H9 (cell line): ENCODE measurements around the gene PEX10. TPM values are rescaled to one million over a fixed set of nuclear protein-coding genes. Genes with fewer than 3 reads are reported as not detected.

Experiments
- DNase-seq: peaks from one replicate; pipeline ENCODE4 v3.0.0-alpha.2; 2017
- H2AFZ ChIP-seq: one replicate; pipeline ENCODE4 v1.6.1; 2013; ENCODE audit warnings: mild to moderate bottlenecking, low read length, control low read depth, moderate library complexity
- H2AK5ac ChIP-seq: 2 replicates; pipeline ENCODE4 v1.6.1; 2013; ENCODE audit warnings: low read length, control low read depth, mixed read lengths; ENCODE audit not compliant: insufficient read length
- H2BK120ac ChIP-seq: one replicate; pipeline ENCODE4 v1.6.1; 2013; ENCODE audit warnings: low read depth, mild to moderate bottlenecking, low read length, control low read depth, inconsistent platforms; ENCODE audit not compliant: poor library complexity, severe bottlenecking
- H2BK12ac ChIP-seq: 2 replicates; pipeline ENCODE4 v1.6.1; 2013; ENCODE audit warnings: low read length, control low read depth, mixed read lengths, low read depth; ENCODE audit not compliant: insufficient read length
- H2BK15ac ChIP-seq: 2 replicates; pipeline ENCODE4 v1.6.1; 2013; ENCODE audit warnings: low read depth, low read length, control low read depth
- H2BK20ac ChIP-seq: one replicate; pipeline ENCODE4 v1.6.1; 2013; ENCODE audit warnings: low read depth, mild to moderate bottlenecking, low read length, control low read depth, inconsistent platforms; ENCODE audit not compliant: poor library complexity, severe bottlenecking
- H2BK5ac ChIP-seq: 2 replicates; pipeline ENCODE4 v1.6.1; 2013; ENCODE audit warnings: low read length, control low read depth, mixed read lengths; ENCODE audit not compliant: insufficient read length
- H3K14ac ChIP-seq: 2 replicates; pipeline ENCODE4 v1.6.1; 2013; ENCODE audit warnings: low read length, control low read depth; ENCODE audit not compliant: insufficient read depth
- H3K18ac ChIP-seq: 2 replicates; pipeline ENCODE4 v1.6.1; 2013; ENCODE audit warnings: low read depth, mild to moderate bottlenecking, mixed read lengths, low read length, control low read depth; ENCODE audit not compliant: insufficient read length
- H3K23ac ChIP-seq: 2 replicates; pipeline ENCODE4 v1.6.1; 2013; ENCODE audit warnings: low read length, control low read depth, mixed read lengths, low read depth; ENCODE audit not compliant: insufficient read length
- H3K23me2 ChIP-seq: 2 replicates; pipeline ENCODE4 v1.6.1; 2013; ENCODE audit warnings: low read depth, mild to moderate bottlenecking, mixed read lengths, low read length, control low read depth; ENCODE audit not compliant: insufficient read length, poor library complexity, severe bottlenecking
- H3K27ac ChIP-seq: 2 replicates; pipeline ENCODE4 v1.5.1; 2013; ENCODE audit warnings: low read length, control low read depth, mixed read lengths, low read depth; ENCODE audit not compliant: insufficient read length
- H3K27me3 ChIP-seq: 2 replicates; pipeline ENCODE4 v1.6.1; 2013; ENCODE audit warnings: low read length, control low read depth, inconsistent platforms; ENCODE audit not compliant: insufficient read depth
- H3K4ac ChIP-seq: 2 replicates; pipeline ENCODE4 v1.6.1; 2013; ENCODE audit warnings: low read depth, mild to moderate bottlenecking, control low read depth, inconsistent platforms, low read length, moderate library complexity
- H3K4me1 ChIP-seq: 2 replicates; pipeline ENCODE4 v1.6.1; 2013; ENCODE audit warnings: low read length, control low read depth, inconsistent platforms; ENCODE audit not compliant: insufficient read depth
- H3K4me2 ChIP-seq: 2 replicates; pipeline ENCODE4 v1.6.1; 2013; ENCODE audit warnings: low read length, control low read depth, mixed read lengths; ENCODE audit not compliant: insufficient read length, insufficient read depth
- H3K56ac ChIP-seq: 2 replicates; pipeline ENCODE4 v1.6.1; 2013; ENCODE audit warnings: low read depth, mild to moderate bottlenecking, mixed read lengths, low read length, control low read depth; ENCODE audit not compliant: insufficient read length
- H3K79me1 ChIP-seq: 2 replicates; pipeline ENCODE4 v1.6.1; 2013; ENCODE audit warnings: low read depth, mild to moderate bottlenecking, moderate library complexity, low read length, control low read depth, inconsistent platforms; ENCODE audit not compliant: insufficient read depth, poor library complexity, severe bottlenecking
- H3K79me2 ChIP-seq: 2 replicates; pipeline ENCODE4 v1.6.1; 2013; ENCODE audit warnings: low read length, control low read depth, inconsistent platforms; ENCODE audit not compliant: insufficient read depth
- H3K9ac ChIP-seq: 2 replicates; pipeline ENCODE4 v1.6.1; 2013; ENCODE audit warnings: low read length, control low read depth, mixed read lengths; ENCODE audit not compliant: insufficient read length; ENCODE audit errors: extremely low read depth
- H3K9me3 ChIP-seq: one replicate; pipeline ENCODE4 v1.6.1; 2013; ENCODE audit warnings: low read depth, low read length, inconsistent platforms; ENCODE audit not compliant: control insufficient read depth
- H3T11ph ChIP-seq: one replicate; pipeline ENCODE4 v1.6.1; 2013; ENCODE audit warnings: mild to moderate bottlenecking, low read length, control low read depth, inconsistent platforms
- H4K20me1 ChIP-seq: one replicate; pipeline ENCODE4 v1.6.1; 2013; ENCODE audit not compliant: control insufficient read depth, insufficient read length, insufficient read depth
- H4K5ac ChIP-seq: 2 replicates; pipeline ENCODE4 v1.6.1; 2013; ENCODE audit warnings: low read depth, mild to moderate bottlenecking, mixed read lengths, low read length, control low read depth; ENCODE audit not compliant: insufficient read length
- H4K8ac ChIP-seq: replicated peaks from 2 replicates; pipeline ENCODE4 v1.6.1; 2013; ENCODE audit warnings: low read length, control low read depth, mixed read lengths, low read depth; ENCODE audit not compliant: insufficient read length
- H4K91ac ChIP-seq: 2 replicates; pipeline ENCODE4 v1.6.1; 2013; ENCODE audit warnings: low read depth, mild to moderate bottlenecking, moderate library complexity, mixed read lengths, low read length, control low read depth; ENCODE audit not compliant: insufficient read length
- H3K27ac Mint-ChIP-seq, 3 experiments: 2 replicates in 2 of 3; 3 replicates in 1 of 3; pipeline ENCODE4 v1.8.0; 2020 to 2021; ENCODE audit warnings: mixed read lengths in 3 of 3, mild to moderate bottlenecking in 1 of 3, moderate library complexity in 1 of 3
- H3K27me3 Mint-ChIP-seq: 2 replicates; pipeline ENCODE4 v1.8.0; 2021; ENCODE audit warnings: low read depth, mild to moderate bottlenecking, moderate library complexity, mixed read lengths
- H3K36me3 Mint-ChIP-seq, 3 experiments: 2 replicates in 2 of 3; 3 replicates in 1 of 3; pipeline ENCODE4 v1.8.0; 2020 to 2021; ENCODE audit warnings: low read depth in 3 of 3, mixed read lengths in 3 of 3; ENCODE audit not compliant: insufficient read depth in 1 of 3
- H3K4me1 Mint-ChIP-seq, 2 experiments: 2 replicates each; pipeline ENCODE4 v1.8.0; 2020; ENCODE audit warnings: mixed read lengths in 2 of 2
- H3K4me3 Mint-ChIP-seq, 2 experiments: 2 replicates in 1 of 2; 3 replicates in 1 of 2; pipeline ENCODE4 v1.8.0; 2020 to 2021; ENCODE audit warnings: mild to moderate bottlenecking in 2 of 2, mixed read lengths in 2 of 2, moderate library complexity in 1 of 2
- H3K9me3 Mint-ChIP-seq, 2 experiments: 2 replicates in 1 of 2; 3 replicates in 1 of 2; pipeline ENCODE4 v1.8.0; 2020; ENCODE audit warnings: mild to moderate bottlenecking in 2 of 2, mixed read lengths in 2 of 2, moderate library complexity in 1 of 2
- whole genome bisulfite sequencing: extraction: QIAGEN DNeasy Blood & Tissue Kit; methylation state at CpG from one replicate; pipeline ENCODE4 v1.1.7; 2013; ENCODE audit warnings: missing lambda C conversion rate, low lambda C conversion rate, mixed read lengths; ENCODE audit not compliant: insufficient read length; ENCODE audit errors: extremely low coverage; 5-methylcytosine and 5-hydroxymethylcytosine counted together
- total RNA-seq: library from RNA; stranded (reverse); gene quantifications from 2 replicates; pipeline ENCODE4 v1.2.1, GENCODE V29; 2021
- TF ChIP-seq, protein P1 (sequence below): fragments of 200-600 bp; sonication (generic); conservative IDR thresholded peaks from 3 replicates; pipeline ENCODE4 v1.8.0; 2021; ENCODE audit warnings: antibody characterized with exemption, mild to moderate bottlenecking

The PEX10 gene
- total RNA-seq, 1 experiment from 2014 or later: 34.4 TPM

DNA sequence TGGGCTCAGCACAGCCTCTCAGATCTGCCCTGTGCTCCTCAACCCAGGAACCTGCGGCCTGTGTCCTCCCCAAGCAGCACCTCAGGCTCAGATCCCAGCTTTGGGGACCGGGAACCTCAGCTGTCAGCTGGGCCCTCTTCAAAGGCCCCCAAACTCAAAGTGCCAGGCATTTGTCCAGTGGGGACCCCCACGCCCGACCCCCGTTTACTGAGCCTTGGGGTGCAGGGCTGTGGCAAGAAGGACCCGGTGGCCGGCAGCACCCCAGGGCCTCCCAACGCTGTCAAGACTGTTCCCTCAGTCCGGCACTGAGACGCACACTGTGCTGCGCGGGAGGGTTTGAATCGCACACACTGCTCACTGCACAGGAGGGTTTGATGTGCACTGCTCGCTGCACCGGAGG, 56.0 kb downstream of the PEX10 start:
- no peak overlapping the region for H3K14ac ChIP-seq
- H3K4me1 ChIP-seq: no peaks in the 10 kb centered on the region
- H3K27ac ChIP-seq: no peak overlapping the region
- no peak overlapping the region for H4K5ac ChIP-seq
- peak overlapping the region in 1 of 3 experiments; percentile 40; a peak in 1 of 7 replicates for H3K27ac Mint-ChIP-seq
- H3K79me1 ChIP-seq: no peaks in the 10 kb centered on the region
- DNase-seq: no peak
- no peaks in the 10 kb centered on the region for H3K23me2 ChIP-seq
- no peak overlapping the region for H2AK5ac ChIP-seq
- no peaks in the 10 kb centered on the region for H4K20me1 ChIP-seq
- H4K91ac ChIP-seq: no peak overlapping the region
- no peak overlapping the region for H2BK120ac ChIP-seq
- no peak overlapping the region for H3K56ac ChIP-seq
- H3K4me3 Mint-ChIP-seq: no peak overlapping the region
- H4K8ac ChIP-seq: no peak overlapping the region
- no peak overlapping the region for H3T11ph ChIP-seq
- H2BK5ac ChIP-seq: no peak overlapping the region
- H3K4ac ChIP-seq: no peak overlapping the region
- H3K27me3 ChIP-seq: no peaks in the 10 kb centered on the region
- TF ChIP-seq, protein P1, sequence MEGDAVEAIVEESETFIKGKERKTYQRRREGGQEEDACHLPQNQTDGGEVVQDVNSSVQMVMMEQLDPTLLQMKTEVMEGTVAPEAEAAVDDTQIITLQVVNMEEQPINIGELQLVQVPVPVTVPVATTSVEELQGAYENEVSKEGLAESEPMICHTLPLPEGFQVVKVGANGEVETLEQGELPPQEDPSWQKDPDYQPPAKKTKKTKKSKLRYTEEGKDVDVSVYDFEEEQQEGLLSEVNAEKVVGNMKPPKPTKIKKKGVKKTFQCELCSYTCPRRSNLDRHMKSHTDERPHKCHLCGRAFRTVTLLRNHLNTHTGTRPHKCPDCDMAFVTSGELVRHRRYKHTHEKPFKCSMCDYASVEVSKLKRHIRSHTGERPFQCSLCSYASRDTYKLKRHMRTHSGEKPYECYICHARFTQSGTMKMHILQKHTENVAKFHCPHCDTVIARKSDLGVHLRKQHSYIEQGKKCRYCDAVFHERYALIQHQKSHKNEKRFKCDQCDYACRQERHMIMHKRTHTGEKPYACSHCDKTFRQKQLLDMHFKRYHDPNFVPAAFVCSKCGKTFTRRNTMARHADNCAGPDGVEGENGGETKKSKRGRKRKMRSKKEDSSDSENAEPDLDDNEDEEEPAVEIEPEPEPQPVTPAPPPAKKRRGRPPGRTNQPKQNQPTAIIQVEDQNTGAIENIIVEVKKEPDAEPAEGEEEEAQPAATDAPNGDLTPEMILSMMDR: no peak
- no peak overlapping the region for H2BK15ac ChIP-seq
- H3K9me3 Mint-ChIP-seq: no peaks in the 10 kb centered on the region
- H3K9ac ChIP-seq: no peak overlapping the region
- H3K9me3 ChIP-seq: no peaks in the 10 kb centered on the region
- no peaks in the 10 kb centered on the region for H3K4me1 Mint-ChIP-seq
- H3K79me2 ChIP-seq: no peaks in the 10 kb centered on the region
- no CpG with 5 or more reads among the region's 15 CpGs for WGBS
- no peak overlapping the region for H2BK20ac ChIP-seq
- no peak overlapping the region for H3K23ac ChIP-seq
- no peak overlapping the region for H3K4me2 ChIP-seq
- no peak overlapping the region for H3K18ac ChIP-seq
- no peaks in the 10 kb centered on the region for H3K36me3 Mint-ChIP-seq
- no peak overlapping the region for H2BK12ac ChIP-seq
- H3K27me3 Mint-ChIP-seq: no peaks in the 10 kb centered on the region
- H2AFZ ChIP-seq: no peak overlapping the region
